GM21381 (cell line): Measurements from ENCODE around the gene MUSK.
"Not testable (repeated sequence)": the region's sequence is repeated elsewhere in the genome, so short reads cannot be mapped to it uniquely, and the experiment has no call there.

Experiments used
- ATAC-seq: cut with Tn5 transposase; IDR thresholded peaks from one replicate; pipeline ENCODE4 v1.9.1; 2021; ENCODE audit warnings: mild to moderate bottlenecking, moderate library complexity; ENCODE audit not compliant: unreplicated experiment

MUSK gene

GRCh38 chr9:110691002-110691549, 22.5 kb downstream of the MUSK start:
- no peak for ATAC-seq

- not testable (repeated sequence) for ATAC-seq
These were observed 27.3 kb downstream of the MUSK start for GRCh38 chr9:110695846-110696245.

GRCh38 chr9:110700953-110701352, 32.4 kb downstream of the MUSK start:
- ATAC-seq: no peak

- no peak for ATAC-seq
These were observed 35.1 kb downstream of the MUSK start for GRCh38 chr9:110703669-110704068.

- ATAC-seq: no peak
These were observed 38.8 kb downstream of the MUSK start for GRCh38 chr9:110707419-110707818.

GRCh38 chr9:110710420-110710819, 41.8 kb downstream of the MUSK start:
- ATAC-seq: no peak

- ATAC-seq: no peak
These were observed 44.4 kb downstream of the MUSK start for GRCh38 chr9:110712955-110713354.

- no peak for ATAC-seq
These were observed 45.7 kb downstream of the MUSK start for GRCh38 chr9:110714314-110714713.

- ATAC-seq: no peak
These were observed 59.5 kb downstream of the MUSK start for GRCh38 chr9:110728058-110728457.

- no peak for ATAC-seq
These were observed 61.0 kb downstream of the MUSK start for GRCh38 chr9:110729641-110730040.

GRCh38 chr9:110731437-110732028, 62.9 kb downstream of the MUSK start:
- no peak for ATAC-seq

- no peak for ATAC-seq
These were observed 70.4 kb downstream of the MUSK start for GRCh38 chr9:110738982-110739381.

- ATAC-seq: no peak
These were observed 74.3 kb downstream of the MUSK start for GRCh38 chr9:110742741-110743371.

- ATAC-seq: no peak
These were observed 76.3 kb downstream of the MUSK start for GRCh38 chr9:110744715-110745384.

GRCh38 chr9:110745676-110746075, 77.1 kb downstream of the MUSK start:
- ATAC-seq: no peak

GRCh38 chr9:110746211-110746930, 77.8 kb downstream of the MUSK start:
- no peak for ATAC-seq

- no peak for ATAC-seq
These were observed 79.8 kb downstream of the MUSK start for GRCh38 chr9:110748251-110748893.

- ATAC-seq: no peak
These were observed 81.7 kb downstream of the MUSK start for GRCh38 chr9:110750272-110750671.

GRCh38 chr9:110751971-110752370, 83.4 kb downstream of the MUSK start:
- no peak for ATAC-seq

GRCh38 chr9:110752766-110753165, 84.2 kb downstream of the MUSK start:
- ATAC-seq: no peak

GRCh38 chr9:110753731-110754231, 85.2 kb downstream of the MUSK start:
- ATAC-seq: no peak
